SU-DHL-6 (cell line): ENCODE results near the gene SEZ6L.
A peak's percentile ranks its signal among the peaks of the same experiment; 100 is the strongest.

ENCODE experiments used
- H2AFZ ChIP-seq: fragments of 200-600 bp; sonication (generic); 2 replicates; pipeline ENCODE4 v1.6.1; 2014; ENCODE audit warnings: low read depth, mild to moderate bottlenecking, moderate library complexity, mixed read lengths, antibody characterized with exemption, low read length; ENCODE audit not compliant: severe bottlenecking
- H3F3A ChIP-seq: fragments of 200-600 bp; shearing (Covaris generic); 2 replicates; pipeline ENCODE4 v1.6.0; 2016; ENCODE audit warnings: antibody characterized with exemption, mild to moderate bottlenecking; ENCODE audit not compliant: insufficient read depth
- H3K27ac ChIP-seq: fragments of 200-600 bp; sonication (generic); 2 replicates; pipeline ENCODE4 v1.5.1; 2016; ENCODE audit warnings: low read depth, mild to moderate bottlenecking, low read length, moderate library complexity, mixed read lengths
- H3K27me3 ChIP-seq: fragments of 200-600 bp; sonication (generic), shearing (Covaris generic); 2 replicates; pipeline ENCODE4 v1.6.0; 2014; ENCODE audit warnings: mild to moderate bottlenecking, low read length
- H3K36me3 ChIP-seq: fragments of 200-600 bp; sonication (generic); 2 replicates; pipeline ENCODE4 v1.6.1; 2014; ENCODE audit warnings: mild to moderate bottlenecking, low read length, mixed read lengths
- H3K4me2 ChIP-seq: fragments of 300-600, 200-600 bp; shearing (Covaris generic), sonication (generic); 2 replicates; pipeline ENCODE4 v1.6.0; 2014; ENCODE audit warnings: low read length, low read depth, mild to moderate bottlenecking; ENCODE audit not compliant: poor library complexity, severe bottlenecking
- H3K4me3 ChIP-seq: fragments of 200-600 bp; sonication (generic); 2 replicates; pipeline ENCODE4 v1.5.1; 2014; ENCODE audit warnings: antibody characterized with exemption, low read length, mild to moderate bottlenecking, mixed read lengths; ENCODE audit not compliant: insufficient read depth, poor library complexity, severe bottlenecking
- H3K79me2 ChIP-seq: fragments of 200-600 bp; sonication (generic); 2 replicates; pipeline ENCODE4 v1.6.1; 2014; ENCODE audit warnings: mild to moderate bottlenecking, low read length, moderate library complexity; ENCODE audit not compliant: insufficient read depth
- H3K9ac ChIP-seq: fragments of 200-600 bp; sonication (generic); 2 replicates; pipeline ENCODE4 v1.7.0; 2014; ENCODE audit warnings: mild to moderate bottlenecking, low read length
- H3K9me2 ChIP-seq: fragments of 200-600 bp; sonication (generic); replicated peaks from 2 replicates; pipeline ENCODE4 v1.6.1; 2014; ENCODE audit warnings: low read length; ENCODE audit not compliant: insufficient read depth
- H3K9me3 ChIP-seq: fragments of 200-600 bp; sonication (generic); 2 replicates; pipeline ENCODE4 v1.6.1; 2014; ENCODE audit warnings: low read length, mixed read lengths; ENCODE audit not compliant: insufficient read depth
- H4K20me1 ChIP-seq: fragments of 200-600 bp; sonication (generic); 2 replicates; pipeline ENCODE4 v1.6.1; 2014; ENCODE audit warnings: low read depth, mild to moderate bottlenecking, antibody characterized with exemption, low read length, moderate library complexity, mixed read lengths
- CTCF ChIP-seq: fragments of 200-600 bp; sonication (generic); IDR thresholded peaks from one replicate; pipeline ENCODE4 v1.5.1; 2017; ENCODE audit warnings: antibody characterized with exemption, mild to moderate bottlenecking, low read length, moderate library complexity; ENCODE audit not compliant: insufficient read depth, poor library complexity, severe bottlenecking
- EZH2phosphoT487 ChIP-seq: fragments of 200-600 bp; sonication (generic), shearing (Covaris generic); conservative IDR thresholded peaks from 2 replicates; pipeline ENCODE4 v1.6.1; 2018; ENCODE audit warnings: mild to moderate bottlenecking, antibody characterized with exemption, low read length, moderate library complexity, mixed read lengths

SEZ6L gene

GRCh38 chr22:26393929-26394328 lies 224.7 kb downstream of the SEZ6L start:
- H3K79me2 ChIP-seq, result no peaks in the 10 kb centered on the region
- H3F3A ChIP-seq, result no peaks in the 10 kb centered on the region
- H3K9me3 ChIP-seq, result no peaks in the 10 kb centered on the region
- TF ChIP-seq EZH2phosphoT487, result no peak
- TF ChIP-seq CTCF, result no peak
- no peaks in the 10 kb centered on the region for H4K20me1 ChIP-seq
- no peak overlapping the region for H3K4me3 ChIP-seq
- no peaks in the 10 kb centered on the region for H3K27me3 ChIP-seq
- H2AFZ ChIP-seq, result no peak overlapping the region
- H3K27ac ChIP-seq, result no peak overlapping the region
- H3K4me2 ChIP-seq, result no peak overlapping the region
- H3K9ac ChIP-seq, result no peak overlapping the region
- H3K36me3 ChIP-seq, result no peaks in the 10 kb centered on the region
- no peaks in the 10 kb centered on the region for H3K9me2 ChIP-seq

- Histone ChIP-seq H3F3A (no peaks in the 10 kb centered on the region), H3K36me3 (no peaks in the 10 kb centered on the region), H4K20me1 (no peaks in the 10 kb centered on the region), H3K9ac (no peak overlapping the region), H2AFZ (no peak overlapping the region), H3K27ac (no peak overlapping the region), H3K79me2 (no peaks in the 10 kb centered on the region), H3K4me3 (no peak overlapping the region), H3K27me3 (no peaks in the 10 kb centered on the region), H3K9me2 (no peaks in the 10 kb centered on the region), H3K4me2 (no peak overlapping the region), H3K9me3 (no peaks in the 10 kb centered on the region)
- TF ChIP-seq EZH2phosphoT487, result no peak
- no peak for TF ChIP-seq CTCF
Observed at GRCh38 chr22:26394777-26395176, 225.5 kb downstream of the SEZ6L start.

GRCh38 chr22:26395926-26396325 lies 226.7 kb downstream of the SEZ6L start:
- H3K36me3 ChIP-seq, result no peaks in the 10 kb centered on the region
- H4K20me1 ChIP-seq, result no peaks in the 10 kb centered on the region
- H3K79me2 ChIP-seq, result no peaks in the 10 kb centered on the region
- no peak overlapping the region for H2AFZ ChIP-seq
- no peaks in the 10 kb centered on the region for H3F3A ChIP-seq
- H3K9me3 ChIP-seq, result no peaks in the 10 kb centered on the region
- no peak overlapping the region for H3K9ac ChIP-seq
- H3K9me2 ChIP-seq, result no peaks in the 10 kb centered on the region
- no peak overlapping the region for H3K27ac ChIP-seq
- H3K4me2 ChIP-seq, result no peak overlapping the region
- no peaks in the 10 kb centered on the region for H3K27me3 ChIP-seq
- TF ChIP-seq CTCF (no peak), EZH2phosphoT487 (no peak)
- H3K4me3 ChIP-seq, result no peak overlapping the region

GRCh38 chr22:26398741-26399153 lies 229.5 kb downstream of the SEZ6L start:
- no peaks in the 10 kb centered on the region for H3K36me3 ChIP-seq
- peak; percentile 57 for TF ChIP-seq CTCF
- no peak for TF ChIP-seq EZH2phosphoT487
- H3K9me2 ChIP-seq, result no peaks in the 10 kb centered on the region
- H3K79me2 ChIP-seq, result no peaks in the 10 kb centered on the region
- no peak overlapping the region for H3K27ac ChIP-seq
- H3K9me3 ChIP-seq, result no peaks in the 10 kb centered on the region
- H3K4me2 ChIP-seq, result no peak overlapping the region
- H3K4me3 ChIP-seq, result no peak overlapping the region
- no peak overlapping the region for H3K9ac ChIP-seq
- no peaks in the 10 kb centered on the region for H4K20me1 ChIP-seq
- no peaks in the 10 kb centered on the region for H3F3A ChIP-seq
- no peaks in the 10 kb centered on the region for H3K27me3 ChIP-seq
- H2AFZ ChIP-seq, result no peak overlapping the region
